HL-60 (cell line): ENCODE results near the gene UGCG.

ENCODE experiments used
- DNase-seq, 2 experiments: peaks; one replicate each; pipeline ENCODE4 v3.0.0-alpha.2; 2010 to 2020; ENCODE audit warnings: low read depth in 1 of 2, low spot score in 1 of 2
- H3K27ac ChIP-seq: fragments of 250-450 bp; sonication (Bioruptor Pico); replicated peaks from 2 replicates; pipeline ENCODE4 v1.5.1; 2020; ENCODE audit warnings: mild to moderate bottlenecking, moderate library complexity
- H3K27me3 ChIP-seq: fragments of 250-450 bp; sonication (Bioruptor Pico); 2 replicates; pipeline ENCODE4 v1.5.1; 2021; ENCODE audit warnings: mild to moderate bottlenecking, moderate library complexity; ENCODE audit not compliant: insufficient read depth, poor library complexity, severe bottlenecking
- H3K4me3 ChIP-seq: replicated peaks from 2 replicates; pipeline ENCODE4 v1.5.1; 2011; ENCODE audit warnings: mild to moderate bottlenecking, control low read depth, low read length; ENCODE audit not compliant: insufficient read depth
- CTCF ChIP-seq: IDR thresholded peaks from one replicate; pipeline ENCODE4 v1.5.1; 2011; ENCODE audit warnings: low read length, control low read depth, inconsistent platforms; ENCODE audit not compliant: insufficient read depth
- GABPA ChIP-seq: IDR thresholded peaks from 2 replicates; pipeline ENCODE4 v1.6.1; 2012; ENCODE audit warnings: low read depth
- POLR2AphosphoS5 ChIP-seq: IDR thresholded peaks from 2 replicates; pipeline ENCODE4 v1.6.1; 2012; ENCODE audit warnings: low read depth
- REST ChIP-seq: IDR thresholded peaks from 2 replicates; pipeline ENCODE4 v1.6.1; 2012; ENCODE audit warnings: low read depth; ENCODE audit not compliant: insufficient replicate concordance
- SPI1 ChIP-seq: IDR thresholded peaks from 2 replicates; pipeline ENCODE4 v1.6.1; 2012; ENCODE audit warnings: low read depth, mild to moderate bottlenecking, borderline replicate concordance

The UGCG gene

GRCh38 chr9:111937301-111937700, 40.7 kb downstream of the UGCG start:
- DNase-seq = no peak
- Histone ChIP-seq H3K4me3 (no peak overlapping the region), H3K27me3 (no peaks in the 10 kb centered on the region), H3K27ac (no peak overlapping the region; the same call in 1 of the 2 replicates)
- TF ChIP-seq GABPA (no peak), CTCF (no peak), SPI1 (no peak), REST (no peak), POLR2AphosphoS5 (no peak)

GRCh38 chr9:111937781-111938426, 41.3 kb downstream of the UGCG start:
- Histone ChIP-seq H3K27me3 (no peaks in the 10 kb centered on the region), H3K27ac (peak overlapping the region; percentile 43; the same call in 1 of the 2 replicates), H3K4me3 (no peak overlapping the region)
- DNase-seq = peak in 1 of 2 experiments; percentile 48
- TF ChIP-seq GABPA = no peak
- TF ChIP-seq SPI1 = peak; percentile 10; the same call in 1 of the 2 replicates

GRCh38 chr9:111938427-111938800, 41.8 kb downstream of the UGCG start:
- H3K27ac ChIP-seq = no peak overlapping the region; the same call in 1 of the 2 replicates
- H3K27me3 ChIP-seq = no peaks in the 10 kb centered on the region
- TF ChIP-seq POLR2AphosphoS5 (no peak), CTCF (no peak), SPI1 (no peak), REST (no peak), GABPA (no peak)
- H3K4me3 ChIP-seq = no peak overlapping the region
- DNase-seq = no peak

- TF ChIP-seq SPI1 (no peak), REST (no peak), POLR2AphosphoS5 (no peak), CTCF (no peak), GABPA (no peak)
- Histone ChIP-seq H3K4me3 (no peak overlapping the region), H3K27me3 (no peaks in the 10 kb centered on the region), H3K27ac (no peak overlapping the region)
- DNase-seq = no peak
Observed at GRCh38 chr9:111939322-111939721, 42.7 kb downstream of the UGCG start.
